Amygdala (tissue), 56 donors: ENCODE data around the gene MAP6.
"Not testable (repeated sequence)": the region's sequence is repeated elsewhere in the genome, so short reads cannot be mapped to it uniquely, and the experiment has no call there.

ENCODE experiments used
- DNase-seq, 56 donors: peaks; one replicate each; lab custom pipeline; 2025; lab: John Stamatoyannopoulos, UW

The MAP6 gene

GRCh38 chr11:75596914-75597313 is 71.9 kb downstream of the MAP6 start:
- no peak for DNase-seq

GRCh38 chr11:75595429-75595828 is 73.4 kb downstream of the MAP6 start:
- no peak for DNase-seq

DNA sequence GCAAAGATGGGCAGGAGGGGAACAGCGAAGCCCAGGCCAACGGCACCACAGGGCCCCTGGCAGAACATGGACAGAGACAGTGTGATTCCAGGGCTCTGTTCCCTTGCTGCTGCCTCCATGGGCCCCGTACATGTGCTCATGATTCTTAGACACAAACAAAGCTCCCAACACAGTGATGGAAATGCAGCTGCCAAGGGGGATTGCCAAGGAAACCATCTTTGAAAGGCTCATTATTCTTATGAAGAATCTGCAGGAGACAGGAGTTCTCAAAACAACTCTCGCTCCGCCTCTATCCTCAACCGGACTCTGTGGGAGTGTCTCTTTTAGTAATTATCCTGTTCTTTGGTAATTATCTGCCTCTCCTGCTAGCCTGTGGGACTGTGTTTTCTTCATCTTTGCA is 74.6 kb downstream of the MAP6 start:
- DNase-seq = no peak

DNA sequence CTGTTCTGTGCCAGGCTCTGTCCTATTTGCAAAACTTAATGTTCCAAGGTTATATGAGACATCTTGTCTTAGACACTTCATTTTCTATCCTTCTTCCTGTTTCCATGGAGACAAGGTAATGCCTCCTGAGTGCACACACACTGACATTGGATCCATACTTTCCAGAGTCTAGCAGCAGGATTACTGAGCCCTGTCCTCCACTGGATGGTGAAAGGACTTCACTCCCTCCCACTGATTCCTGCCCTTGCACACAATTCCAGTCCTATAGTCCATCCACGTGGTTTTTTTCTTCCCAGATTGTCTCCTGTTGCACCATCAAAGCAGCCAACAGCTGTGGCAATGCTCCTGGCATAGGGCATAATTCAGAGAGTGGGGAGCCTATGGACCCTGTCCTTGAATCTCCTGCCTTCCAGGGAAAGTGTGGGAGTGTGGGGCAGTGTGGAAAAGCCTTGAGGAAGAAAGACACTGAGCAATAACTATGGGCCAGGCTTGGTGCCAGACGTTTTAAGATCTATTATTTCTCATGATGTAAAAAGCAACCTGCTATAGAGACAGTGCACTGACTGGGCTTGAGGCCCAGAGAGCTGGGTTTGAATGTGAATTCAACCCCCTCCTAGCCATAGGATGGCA is 75.4 kb downstream of the MAP6 start:
- DNase-seq = no peak

- DNase-seq = no peak
Observed at GRCh38 chr11:75592715-75593114, 76.1 kb downstream of the MAP6 start.

DNA sequence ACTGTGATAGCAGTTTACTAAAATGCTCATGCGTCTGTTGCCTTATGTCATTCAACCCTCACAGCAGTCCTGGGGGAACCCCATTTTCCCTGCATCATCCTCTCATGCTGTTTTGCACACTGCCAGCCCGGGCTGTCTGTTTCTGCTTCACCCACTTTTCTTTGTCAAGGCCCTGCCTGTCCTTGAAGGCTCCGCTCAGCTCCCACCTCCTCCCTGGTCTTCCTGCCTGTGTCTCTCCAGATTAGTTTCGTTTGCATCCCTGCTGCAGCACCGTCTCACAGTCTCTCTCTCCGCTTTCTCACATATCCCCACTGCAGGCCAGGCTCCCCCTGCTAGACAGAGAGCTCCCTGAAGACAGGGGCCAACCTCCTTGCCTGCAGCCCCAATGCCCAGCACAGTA is 76.9 kb downstream of the MAP6 start:
- no peak for DNase-seq

DNA sequence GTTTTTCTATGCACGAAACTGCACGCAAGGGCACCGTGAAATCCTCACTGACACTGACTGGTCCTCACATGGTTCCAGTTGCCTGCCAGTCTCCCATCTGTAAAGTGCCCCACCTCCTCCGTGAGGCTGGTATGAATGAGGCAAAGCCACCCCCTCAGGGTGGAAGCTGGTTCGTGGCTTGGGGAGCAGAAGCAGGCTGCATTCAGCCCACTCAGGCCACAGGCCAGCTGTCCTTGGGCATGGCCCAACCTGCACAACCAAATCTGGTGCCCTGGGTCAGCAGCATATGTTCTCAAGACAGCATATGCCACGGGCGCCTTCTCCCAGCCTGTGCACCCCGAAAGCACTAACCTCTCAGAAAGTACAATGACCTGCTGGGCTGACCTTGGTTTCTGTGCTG is 77.5 kb downstream of the MAP6 start:
- no peak for DNase-seq

- no peak for DNase-seq
Observed at GRCh38 chr11:75589933-75590332, 78.9 kb downstream of the MAP6 start.

DNA sequence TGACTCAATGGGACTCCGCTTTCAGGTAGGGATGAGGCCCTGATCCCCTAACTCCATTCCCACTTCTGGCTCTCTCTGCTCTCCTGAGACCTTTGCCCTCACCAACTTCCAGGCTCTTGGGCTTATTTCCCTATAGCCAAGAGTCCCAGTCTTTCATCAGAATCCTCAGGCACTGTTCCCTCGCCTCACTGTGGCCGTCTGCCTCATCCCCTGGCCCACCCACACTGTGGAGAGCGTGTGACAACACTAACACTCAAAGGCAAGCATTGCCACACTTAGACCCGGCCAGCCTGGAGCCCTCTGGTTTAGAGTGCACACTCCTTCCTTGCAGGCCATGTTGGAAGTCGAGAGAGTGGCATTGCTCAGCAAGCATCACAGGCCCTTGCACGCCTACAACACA is 79.8 kb downstream of the MAP6 start:
- no peak for DNase-seq

DNA sequence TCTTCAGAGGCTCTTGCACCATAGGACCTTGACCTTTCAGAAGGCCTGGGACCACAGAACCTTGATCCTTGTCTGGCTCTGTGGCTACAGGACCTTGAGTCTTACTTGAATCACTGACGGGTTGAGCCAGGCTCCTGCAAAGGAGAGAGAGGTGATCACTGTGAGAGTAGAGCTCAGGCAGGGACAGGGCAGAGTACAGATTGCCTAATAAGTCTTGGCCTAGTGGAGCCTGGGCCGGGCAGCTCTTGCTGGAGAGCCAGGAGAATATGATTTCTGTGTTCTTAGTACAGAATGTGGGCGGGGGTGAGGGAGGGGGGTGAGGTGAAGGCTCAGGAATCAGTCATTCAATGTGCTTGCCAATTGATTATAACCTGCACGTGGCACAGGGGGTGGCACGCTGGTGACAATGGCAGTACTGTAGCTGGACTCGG is 80.8 kb downstream of the MAP6 start:
- no peak for DNase-seq

GRCh38 chr11:75586395-75586794 is 82.4 kb downstream of the MAP6 start:
- no peak for DNase-seq

DNA sequence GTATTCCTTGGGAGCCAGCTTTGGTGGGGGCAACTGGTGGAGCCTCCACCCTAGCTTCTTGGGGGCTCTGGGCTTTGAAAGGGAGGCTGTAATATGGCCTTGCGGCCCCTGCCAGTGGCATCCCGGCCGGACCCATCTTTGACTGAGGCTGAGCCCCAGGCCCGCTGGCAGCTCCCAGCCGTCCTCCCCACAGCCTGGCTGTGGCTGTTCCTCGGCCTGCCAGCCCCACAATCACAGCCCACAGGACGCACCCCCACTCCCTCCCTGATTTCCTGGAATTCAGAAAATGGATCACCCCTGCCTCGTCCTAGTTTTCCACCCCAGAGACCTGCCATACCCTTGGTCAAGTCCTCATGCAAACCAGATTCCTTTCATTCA is 83.6 kb downstream of the MAP6 start:
- no peak for DNase-seq

DNA sequence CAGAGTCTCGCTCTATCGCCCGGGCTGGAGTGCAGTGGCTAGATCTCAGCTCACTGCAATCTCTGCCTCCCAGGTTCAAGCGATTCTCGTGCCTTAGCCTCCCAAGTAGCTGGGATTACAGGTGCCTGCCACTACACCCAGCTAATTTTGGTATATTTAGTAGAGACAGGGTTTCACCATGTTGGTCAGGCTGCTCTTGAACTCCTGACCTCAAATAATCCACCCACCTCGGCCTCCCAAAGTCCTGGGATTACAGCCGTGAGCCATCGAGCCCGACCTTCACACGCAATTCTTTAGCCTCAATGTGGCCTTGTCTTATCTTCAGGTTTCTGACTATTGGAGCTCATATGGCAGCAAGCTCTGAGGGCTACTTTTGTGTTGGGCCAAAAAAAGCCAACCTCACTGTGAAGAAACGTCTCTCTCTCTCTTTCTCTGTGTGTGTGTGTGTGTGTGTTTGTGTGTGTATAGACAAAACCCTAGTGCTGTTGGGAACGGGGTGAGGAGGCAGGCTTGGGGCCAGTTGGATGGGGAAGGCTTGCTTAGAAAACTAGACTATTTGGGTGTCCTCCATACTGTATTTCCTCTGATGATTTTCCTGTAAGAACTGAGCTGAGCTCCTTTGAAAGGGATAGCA is 84.1 kb downstream of the MAP6 start:
- DNase-seq = not testable (repeated sequence)

GRCh38 chr11:75583718-75584658 is 84.8 kb downstream of the MAP6 start:
- peak in 52 of 56 donors; percentile 23 to 80 (median 54) for DNase-seq

GRCh38 chr11:75582895-75583717 is 85.7 kb downstream of the MAP6 start:
- DNase-seq = peak in 46 of 56 donors; percentile 16 to 80 (median 56)

- DNase-seq = no peak
Observed at GRCh38 chr11:75582506-75582894, 86.3 kb downstream of the MAP6 start.

DNA sequence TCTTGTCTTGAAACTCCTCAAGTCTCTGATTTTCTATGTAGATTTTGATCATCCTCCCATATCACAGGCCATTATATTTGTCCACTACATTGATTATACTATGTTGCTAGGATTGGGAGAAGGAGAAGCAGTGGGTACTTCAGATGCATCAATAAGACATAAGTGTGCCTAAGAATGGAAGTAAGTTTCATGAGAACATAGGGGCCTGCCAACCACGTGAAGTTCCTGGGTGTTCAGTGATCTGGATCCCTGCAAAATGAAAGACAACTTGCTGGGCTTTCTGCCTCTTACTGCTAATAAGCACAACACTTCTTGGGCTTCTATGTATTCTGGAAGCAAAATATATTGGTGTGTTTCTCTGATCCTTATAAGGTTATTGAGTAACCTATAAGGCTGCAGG is 89.0 kb downstream of the MAP6 start:
- DNase-seq = no peak

DNA sequence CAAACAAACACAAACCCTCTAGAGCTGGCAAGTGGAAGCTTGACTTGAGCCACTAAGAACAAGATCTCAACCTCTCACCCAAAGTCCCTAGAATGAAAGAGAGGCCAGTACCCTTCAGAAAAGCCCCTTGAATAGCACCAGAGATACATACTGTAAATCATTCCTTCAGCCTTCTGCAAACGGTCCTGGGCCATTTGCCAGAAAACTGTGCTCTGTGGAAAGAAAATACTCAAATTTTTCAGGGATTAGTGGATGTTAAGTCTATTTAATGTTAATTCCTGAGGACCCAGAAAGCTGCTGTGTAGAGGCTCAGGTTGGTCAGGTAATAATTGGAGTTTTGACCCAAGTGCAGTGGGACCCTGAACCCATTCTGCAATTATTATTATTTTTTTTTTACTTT is 89.9 kb downstream of the MAP6 start:
- DNase-seq = no peak

- DNase-seq = peak in 12 of 56 donors; percentile 11 to 50 (median 22)
Observed at GRCh38 chr11:75577207-75577606, 91.6 kb downstream of the MAP6 start.

GRCh38 chr11:75576499-75576918 is 92.3 kb downstream of the MAP6 start:
- DNase-seq = peak in 3 of 56 donors; percentile 20 to 35 (median 31)

DNA sequence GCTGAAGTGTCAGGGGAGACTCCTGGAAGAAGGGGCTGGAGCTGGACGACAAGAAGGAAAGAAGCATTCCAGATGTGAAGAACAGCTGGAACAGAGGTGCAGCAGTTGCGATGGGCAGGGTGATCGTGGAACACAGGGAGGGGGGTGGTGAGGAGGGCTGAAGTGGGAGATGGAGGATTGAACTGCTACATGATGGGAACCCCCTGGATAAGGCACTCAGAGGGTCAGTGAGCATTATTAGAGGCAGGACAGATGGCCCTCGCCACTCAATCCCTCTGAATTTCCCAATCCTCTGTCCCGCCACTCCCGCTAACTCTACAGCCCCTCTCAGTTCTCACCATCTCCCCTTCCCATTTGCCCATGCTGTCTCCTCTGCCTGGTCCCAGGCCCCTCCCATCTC is 92.8 kb downstream of the MAP6 start:
- DNase-seq = no peak
